GM18499 (cell line): ENCODE data around the gene CEACAM7.
"Not testable (repeated sequence)": the region's sequence is repeated elsewhere in the genome, so short reads cannot be mapped to it uniquely, and the experiment has no call there.

Source experiments
- ATAC-seq: cut with Tn5 transposase; IDR thresholded peaks from one replicate; pipeline ENCODE4 v1.9.1; 2021; ENCODE audit warnings: moderate number of reproducible peaks; ENCODE audit not compliant: insufficient read depth, unreplicated experiment

CEACAM7 gene

DNA sequence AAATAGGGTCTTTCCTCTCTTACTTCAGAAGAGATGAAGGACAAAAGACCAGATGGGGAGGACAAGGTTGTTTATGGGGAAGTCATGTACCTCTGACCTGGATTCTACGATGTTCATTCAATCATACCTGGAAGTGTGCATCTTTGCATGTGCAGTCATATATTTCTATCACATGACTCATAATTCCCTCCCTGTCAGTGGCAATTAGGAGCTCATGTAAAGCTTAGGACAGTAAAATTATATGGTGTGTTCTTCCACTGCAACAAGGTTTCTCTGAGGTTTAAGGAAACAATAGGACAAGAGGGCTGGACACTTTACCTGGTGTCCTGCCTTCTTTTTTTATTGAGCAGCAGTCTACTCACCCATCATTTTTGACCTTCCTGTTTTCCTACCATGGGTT is 19.8 kb downstream of the CEACAM7 start:
- no peak for ATAC-seq

DNA sequence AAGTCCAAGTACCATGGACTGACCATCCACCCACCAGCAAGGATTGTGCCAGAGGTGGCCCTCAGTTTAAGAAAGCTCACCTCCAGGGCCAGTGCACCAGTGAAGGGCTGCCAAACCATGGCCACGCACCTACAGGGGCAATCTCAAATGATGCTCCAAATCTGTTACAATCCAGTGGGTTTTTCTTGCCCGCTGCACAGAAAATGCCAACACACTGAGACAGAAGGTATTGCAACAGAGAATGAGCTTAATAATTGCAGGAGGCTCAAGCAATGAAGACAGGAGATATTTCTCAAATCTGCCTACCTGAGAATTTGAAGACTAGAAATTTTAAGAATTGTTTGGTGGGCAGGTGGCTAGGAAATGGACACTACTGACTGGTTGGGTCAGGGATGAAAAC is 22.0 kb downstream of the CEACAM7 start:
- ATAC-seq, result no peak

DNA sequence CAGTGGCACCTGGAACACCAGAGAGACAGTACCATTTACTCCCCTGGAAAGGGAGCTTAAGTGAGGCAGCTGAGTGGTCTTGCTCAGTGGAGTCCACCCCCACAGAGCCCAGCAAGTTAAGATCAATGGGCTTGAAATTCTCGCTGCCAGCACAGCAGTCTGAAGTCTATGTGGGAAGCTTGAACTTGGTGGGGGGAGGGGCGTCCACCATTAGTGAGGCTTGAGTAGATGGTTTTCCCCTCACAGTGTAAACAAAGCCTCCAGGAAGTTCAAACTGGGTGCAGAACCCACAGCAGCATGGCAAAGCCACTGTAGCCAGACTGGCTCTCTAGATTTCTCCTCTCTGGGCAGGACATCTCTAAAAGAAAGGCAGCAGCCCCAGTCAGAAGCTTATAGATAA is 30.9 kb downstream of the CEACAM7 start:
- ATAC-seq, result no peak

DNA sequence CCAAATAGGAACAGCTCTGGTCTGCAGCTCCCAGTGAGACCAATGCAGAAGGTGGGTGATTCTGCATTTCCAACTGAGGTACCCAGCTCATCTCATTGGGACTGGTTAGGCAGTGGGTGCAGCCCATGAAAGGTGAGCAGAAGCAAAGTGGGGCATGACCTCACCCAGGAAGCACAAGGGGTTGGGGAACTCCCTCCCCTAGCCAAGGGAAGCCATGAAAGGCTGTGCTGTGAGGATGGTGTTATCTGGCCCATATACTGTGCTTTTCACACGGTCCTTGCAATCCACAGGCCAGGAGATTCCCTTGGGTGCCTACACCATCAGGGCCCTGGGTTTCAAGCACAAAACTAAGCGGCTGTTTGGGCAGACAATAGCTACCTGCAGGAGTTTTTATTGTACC is 31.3 kb downstream of the CEACAM7 start:
- not testable (repeated sequence) for ATAC-seq

DNA sequence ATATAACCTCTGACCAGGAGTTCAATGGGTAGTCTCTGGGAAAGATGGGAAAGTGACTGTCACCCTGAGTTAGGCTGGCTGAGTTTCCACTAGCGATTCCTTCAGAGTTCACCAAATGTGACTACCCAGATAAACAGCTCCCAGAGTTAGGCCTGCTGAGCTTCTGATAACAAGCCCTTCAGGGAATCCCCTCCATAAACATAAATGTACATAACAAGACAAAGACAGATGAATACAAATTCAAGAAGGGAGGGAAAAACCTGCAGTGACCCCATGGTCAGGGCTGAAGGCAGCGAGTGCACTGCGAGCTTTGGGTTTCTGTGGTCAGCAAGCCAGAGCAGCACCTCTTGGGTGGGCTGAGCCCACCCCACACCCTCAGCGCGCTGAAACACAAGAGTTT is 35.8 kb downstream of the CEACAM7 start:
- no peak for ATAC-seq

DNA sequence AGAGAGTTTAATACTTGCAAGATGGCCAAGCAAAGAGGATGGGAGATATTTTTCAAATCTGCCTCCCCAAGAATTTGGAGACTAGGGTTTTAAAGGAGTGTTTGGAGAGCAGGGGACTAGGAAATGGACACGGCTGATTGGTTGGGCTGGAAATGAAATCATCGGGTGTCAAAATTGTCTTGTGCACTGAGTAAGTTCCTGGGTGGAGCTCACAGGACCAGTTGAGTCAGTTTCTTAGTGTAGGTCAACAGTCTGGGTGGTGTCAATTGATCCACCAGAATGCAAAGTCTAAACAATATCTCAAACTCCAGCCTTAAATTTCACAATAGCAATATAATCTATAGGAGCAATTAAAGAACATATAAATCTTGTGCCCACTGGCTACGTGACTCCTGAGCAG is 38.2 kb downstream of the CEACAM7 start:
- no peak for ATAC-seq

DNA sequence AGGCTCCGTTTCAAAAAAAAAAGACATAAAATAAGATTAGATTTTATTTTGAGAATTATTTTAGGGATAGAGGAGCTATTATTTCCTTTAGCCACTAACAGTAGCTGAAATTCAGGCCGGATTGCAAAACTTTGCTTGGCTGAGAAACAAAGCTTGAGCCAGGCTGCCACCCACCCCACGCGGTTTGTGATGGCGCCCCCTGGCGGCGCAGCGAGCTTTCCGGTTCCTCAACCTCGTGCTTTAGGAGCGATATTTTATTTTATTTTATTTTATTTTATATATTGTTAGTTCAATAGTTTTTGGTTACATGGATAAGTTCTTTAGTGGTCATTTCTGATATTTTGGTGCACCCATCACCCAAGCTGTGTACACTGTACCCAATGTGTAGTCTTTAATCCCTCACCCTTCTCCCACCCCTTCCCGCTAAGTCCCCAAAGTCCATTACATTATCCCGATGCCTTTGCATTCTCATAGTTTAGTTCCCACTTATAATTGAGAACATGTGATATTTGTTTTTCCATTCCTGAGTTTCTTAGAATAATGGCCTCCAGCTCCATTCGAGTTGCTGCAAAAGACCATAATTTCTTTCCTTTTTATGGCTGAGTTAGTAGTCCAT is 41.4 kb downstream of the CEACAM7 start:
- ATAC-seq, result no peak

DNA sequence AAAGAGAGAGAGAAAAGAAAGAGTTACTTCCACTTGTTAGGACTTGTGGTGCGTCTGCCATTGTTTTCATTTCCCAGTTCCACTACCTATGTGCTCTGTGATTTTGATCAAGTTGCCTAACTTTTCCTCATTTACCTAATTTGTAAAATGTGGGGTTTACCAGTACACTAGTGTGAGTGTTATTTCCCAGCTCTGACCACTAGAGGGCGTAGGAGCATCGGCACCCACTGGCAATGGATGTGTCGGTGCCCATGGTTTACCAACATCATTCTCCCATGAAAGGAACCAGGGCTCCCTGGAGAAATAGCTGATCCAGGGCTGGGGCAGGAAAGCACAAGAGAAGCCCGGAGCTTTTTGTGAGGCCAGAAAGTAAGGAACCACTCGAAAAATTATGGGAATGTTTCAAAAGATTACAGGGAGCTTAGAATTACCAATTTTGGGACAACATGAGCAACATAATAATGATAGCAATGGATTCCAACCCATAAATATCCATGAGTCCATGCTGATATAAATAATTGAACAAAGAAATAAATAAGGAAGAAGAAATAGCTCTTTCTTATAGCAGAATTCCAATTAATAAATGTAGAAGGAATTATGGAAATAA is 46.1 kb downstream of the CEACAM7 start:
- no peak for ATAC-seq

DNA sequence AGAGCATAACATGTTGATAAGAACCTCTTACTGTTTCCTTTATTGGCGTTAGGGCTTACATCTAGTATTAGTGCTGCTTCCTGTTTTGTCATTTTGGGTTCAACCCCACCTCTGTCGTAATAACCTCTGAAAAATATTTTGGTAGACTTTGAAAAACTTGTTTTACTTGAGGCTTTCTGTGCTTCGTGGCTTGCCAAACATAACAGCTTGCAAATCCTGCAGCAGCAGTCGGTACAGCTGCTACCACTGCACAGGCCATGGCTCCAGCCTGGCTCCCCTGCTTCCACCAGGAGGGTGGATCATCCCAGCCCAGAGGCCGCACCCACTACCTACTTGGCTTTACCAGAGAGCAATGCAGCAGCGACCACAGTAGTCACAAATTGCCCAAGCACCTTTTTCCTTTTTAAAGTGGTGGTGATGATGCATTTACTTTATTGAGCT is 49.4 kb downstream of the CEACAM7 start:
- ATAC-seq, result no peak

DNA sequence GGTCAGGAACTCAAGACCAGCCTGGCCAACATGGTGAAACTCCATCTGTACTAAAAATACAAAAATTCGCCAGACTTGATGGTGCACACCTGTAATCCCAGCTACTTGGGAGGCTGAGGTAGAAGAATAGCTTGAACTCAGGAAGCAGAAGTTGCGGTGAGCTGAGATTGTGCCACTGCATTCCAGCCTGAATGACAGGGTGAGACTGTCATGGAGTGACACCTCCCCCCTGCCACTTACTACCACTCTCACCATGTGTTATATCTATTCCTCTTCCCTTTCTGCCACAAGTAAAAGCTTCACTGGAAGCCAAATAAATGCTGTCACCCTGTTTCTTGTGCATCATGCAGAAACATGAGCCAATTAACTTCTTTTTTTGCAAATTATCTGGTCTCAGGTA is 50.6 kb downstream of the CEACAM7 start:
- no peak for ATAC-seq

DNA sequence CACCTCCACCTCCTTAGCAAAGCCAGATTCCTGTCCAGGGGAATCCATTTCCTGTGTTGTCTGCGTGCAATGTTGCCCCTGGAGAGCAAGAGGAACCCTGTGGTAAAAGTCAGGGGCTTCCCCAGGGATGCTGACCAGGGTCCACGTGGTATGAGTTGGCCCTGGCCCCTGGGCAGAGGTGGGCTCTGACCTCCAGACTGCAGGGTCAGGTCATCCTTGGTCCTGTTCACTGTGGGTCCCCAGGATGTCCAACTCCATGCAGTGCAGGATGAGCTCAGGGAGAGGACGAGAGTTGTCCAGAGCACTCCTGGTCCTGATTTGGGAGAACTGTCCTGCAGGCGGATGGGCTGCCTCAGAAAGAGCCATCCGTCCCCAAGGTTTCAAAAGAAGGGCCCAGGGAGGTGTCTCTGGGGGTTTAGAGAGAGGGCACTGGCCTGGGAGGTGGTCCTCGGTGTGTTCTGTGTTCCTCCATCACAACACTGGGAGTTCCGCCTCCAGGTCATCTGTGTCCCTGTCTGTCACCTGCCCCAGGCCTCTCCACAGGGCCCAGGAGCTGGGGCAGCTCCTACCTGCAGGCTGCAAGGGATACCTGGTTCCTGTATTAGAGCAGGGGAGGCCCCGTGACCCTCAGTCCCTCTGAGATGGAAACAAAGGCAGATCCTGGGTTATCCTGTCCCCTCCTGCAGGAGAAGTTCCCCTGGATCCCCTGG is 59.9 kb downstream of the CEACAM7 start:
- no peak for ATAC-seq

DNA sequence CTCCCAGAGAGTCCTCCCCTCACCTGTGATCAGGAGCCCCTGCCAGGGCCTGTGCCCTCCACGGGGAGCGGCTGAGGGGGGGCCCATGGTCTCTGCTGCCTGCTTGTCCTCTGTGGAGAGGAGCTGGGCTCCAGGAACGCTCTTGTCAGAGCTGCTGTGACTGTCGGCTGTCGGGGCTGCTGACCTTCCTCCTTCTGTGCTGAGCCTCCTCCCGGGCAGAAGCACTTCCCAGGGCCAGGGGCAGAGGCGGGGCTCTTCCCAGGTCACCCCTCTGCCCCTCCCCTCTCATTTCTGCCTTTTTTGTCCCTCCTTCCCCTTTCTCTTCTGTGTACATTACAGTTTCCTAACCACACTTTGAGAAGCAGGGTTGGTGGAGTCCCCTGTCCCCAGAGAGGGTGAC is 61.2 kb downstream of the CEACAM7 start, which contains the start of gene CEACAM4:
TSS of gene CEACAM4 (minus strand) at position 198 of the 400 bp plus-strand sequence. CDS start at position 87, 111 bp downstream.
- no peak for ATAC-seq

DNA sequence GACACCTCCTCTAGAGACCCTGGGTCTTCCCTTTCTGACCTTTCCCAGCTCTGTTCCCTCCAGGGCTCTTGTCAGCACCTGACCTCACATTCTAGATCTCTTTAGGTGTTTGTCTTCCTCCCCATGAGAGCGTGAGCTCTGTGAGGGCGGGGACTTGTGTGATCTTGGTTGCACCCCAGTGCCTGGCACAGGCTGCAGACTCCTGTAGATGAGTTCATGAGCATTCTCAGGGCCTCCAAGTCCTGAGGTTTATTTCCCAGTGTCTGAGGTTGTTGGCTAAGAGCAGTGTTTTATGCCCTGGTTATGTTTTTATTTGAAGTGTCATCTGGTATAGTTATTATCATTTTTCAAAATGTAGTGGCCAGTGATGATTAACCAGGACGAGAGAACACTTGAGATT is 61.8 kb downstream of the CEACAM7 start:
- no peak for ATAC-seq

DNA sequence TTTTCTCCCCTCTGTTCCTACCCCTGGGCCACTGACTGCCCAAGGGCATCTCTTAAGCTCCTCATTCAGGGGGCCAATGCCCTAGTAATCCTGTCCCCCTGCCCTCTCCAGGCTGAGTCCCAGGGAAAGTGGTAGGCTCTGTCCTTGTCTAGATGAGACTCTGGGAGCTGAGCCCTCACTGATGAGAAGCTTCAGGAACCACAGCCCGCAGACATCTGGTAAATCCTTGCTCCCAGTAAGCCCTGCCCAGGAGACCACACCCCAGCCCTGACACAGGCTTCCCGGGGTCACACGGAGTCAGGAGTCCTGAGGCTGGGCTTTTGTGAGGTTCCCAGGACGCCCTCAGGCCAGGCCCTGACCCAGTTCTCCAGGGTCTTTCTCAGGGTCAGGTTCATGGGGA is 63.1 kb downstream of the CEACAM7 start:
- no peak for ATAC-seq

DNA sequence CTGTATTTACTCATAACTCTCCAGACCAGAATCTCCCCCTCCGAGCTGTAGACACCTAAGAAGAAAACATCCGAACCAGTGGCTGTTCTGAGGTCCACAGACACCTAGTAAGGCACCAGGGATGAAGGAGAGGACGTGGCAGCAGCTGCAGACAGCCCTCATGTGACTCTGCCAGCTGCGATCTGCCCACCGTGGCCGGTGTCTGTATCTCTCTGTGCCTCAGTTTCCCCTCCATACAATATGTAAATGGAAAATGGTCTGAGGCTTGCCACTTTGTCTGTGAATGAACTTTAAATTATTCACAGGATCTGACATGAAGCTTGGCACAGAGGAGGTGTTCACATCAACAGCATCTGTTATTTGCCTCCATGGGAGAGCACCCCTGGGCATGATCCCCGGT is 63.6 kb downstream of the CEACAM7 start:
- no peak for ATAC-seq

DNA sequence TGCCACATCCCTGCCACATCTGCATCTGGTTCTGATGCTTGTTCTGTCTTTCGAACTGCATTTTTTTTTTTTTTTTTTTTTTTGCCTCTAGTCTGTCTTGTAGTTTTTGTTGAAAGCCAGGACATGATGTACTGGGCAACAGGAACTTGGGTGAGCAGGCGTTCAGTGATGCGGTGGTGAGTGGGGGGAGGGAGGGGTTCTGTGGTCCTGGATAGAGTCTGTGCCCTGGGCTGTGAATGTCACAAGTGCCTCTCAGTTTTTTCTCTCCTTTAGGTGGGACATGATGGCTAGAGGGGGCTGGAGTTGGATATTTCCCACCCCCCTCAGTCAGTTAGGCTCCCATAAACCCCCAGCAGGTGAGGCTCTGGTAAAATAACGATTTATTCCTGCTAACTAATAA is 64.7 kb downstream of the CEACAM7 start:
- ATAC-seq, result no peak
